HG03460 (cell line): ENCODE data around the gene TRMO.

Source experiments
- ATAC-seq: cut with Tn5 transposase; IDR thresholded peaks from one replicate; pipeline ENCODE4 v1.9.1; 2021; ENCODE audit not compliant: unreplicated experiment

The TRMO gene

GRCh38 chr9:97905228-97905627 lies 17.1 kb downstream of the TRMO start:
- no peak for ATAC-seq

GRCh38 chr9:97904725-97905124 lies 17.6 kb downstream of the TRMO start:
- ATAC-seq = no peak

- no peak for ATAC-seq
Observed at GRCh38 chr9:97903177-97903576, 19.1 kb downstream of the TRMO start.

- no peak for ATAC-seq
Observed at GRCh38 chr9:97900738-97901565, 21.3 kb downstream of the TRMO start.

GRCh38 chr9:97900103-97900737 lies 22.1 kb downstream of the TRMO start:
- no peak for ATAC-seq

GRCh38 chr9:97895695-97896332 lies 26.5 kb downstream of the TRMO start:
- ATAC-seq = no peak

GRCh38 chr9:97895211-97895610 lies 27.1 kb downstream of the TRMO start:
- ATAC-seq = no peak

GRCh38 chr9:97892421-97892820 lies 29.9 kb downstream of the TRMO start:
- ATAC-seq = no peak

GRCh38 chr9:97891736-97892135 lies 30.6 kb downstream of the TRMO start:
- no peak for ATAC-seq

- no peak for ATAC-seq
Observed at GRCh38 chr9:97889941-97890887, 32.1 kb downstream of the TRMO start.

GRCh38 chr9:97880336-97880735 lies 42.0 kb downstream of the TRMO start:
- ATAC-seq = no peak

GRCh38 chr9:97876061-97876460 lies 46.2 kb downstream of the TRMO start:
- no peak for ATAC-seq

GRCh38 chr9:97875111-97875510 lies 47.2 kb downstream of the TRMO start:
- no peak for ATAC-seq

GRCh38 chr9:97874624-97875023 lies 47.7 kb downstream of the TRMO start:
- ATAC-seq = no peak

- no peak for ATAC-seq
Observed at GRCh38 chr9:97873882-97874281, 48.4 kb downstream of the TRMO start.

GRCh38 chr9:97873425-97873824 lies 48.9 kb downstream of the TRMO start:
- ATAC-seq = no peak

GRCh38 chr9:97868859-97869258 lies 53.4 kb downstream of the TRMO start:
- no peak for ATAC-seq

GRCh38 chr9:97866848-97867247 lies 55.5 kb downstream of the TRMO start:
- no peak for ATAC-seq

- no peak for ATAC-seq
Observed at GRCh38 chr9:97866300-97866699, 56.0 kb downstream of the TRMO start.

GRCh38 chr9:97864396-97864795 lies 57.9 kb downstream of the TRMO start:
- no peak for ATAC-seq

GRCh38 chr9:97863314-97863713 lies 59.0 kb downstream of the TRMO start:
- no peak for ATAC-seq
